Measurements from ENCODE around the gene CEP120.
"Not testable (repeated sequence)": the region's sequence is repeated elsewhere in the genome, so short reads cannot be mapped to it uniquely, and the experiment has no call there.

Gene CEP120

DNA sequence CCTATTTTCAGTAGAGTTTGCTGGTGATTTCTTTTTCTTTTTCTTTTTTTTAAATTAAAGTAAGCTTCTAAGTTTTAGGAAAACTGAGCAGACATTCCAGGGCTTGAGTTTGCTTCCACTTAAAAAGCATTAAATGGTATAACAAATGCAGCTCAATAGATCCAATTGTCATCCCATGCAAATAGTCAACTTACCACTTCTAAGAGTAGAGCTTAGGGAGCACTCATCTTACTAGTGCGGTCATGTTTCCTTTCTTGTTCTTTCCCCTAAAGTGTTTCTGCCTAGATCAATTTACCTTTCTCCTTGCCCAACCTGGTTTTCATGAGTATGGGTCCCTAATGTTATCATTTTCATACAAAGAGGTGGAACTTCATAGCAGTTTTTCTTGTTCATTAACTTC is 13.0 kb upstream of the CEP120 start:
- Histone ChIP-seq H3K27ac (ENCODE audit: low read depth, low read length) (no peak overlapping the region), H4K20me1 (ENCODE audit: low read depth, low read length) (no peaks in the 10 kb centered on the region), H3K9me2 (replicated peaks; ENCODE audit: insufficient read depth, low read length) (no peaks in the 10 kb centered on the region), H3K4me2 (ENCODE audit: low read depth, low read length, poor library complexity, severe bottlenecking) (no peak overlapping the region), H3K27me3 (ENCODE audit: low read length) (no peaks in the 10 kb centered on the region), H3K4me3 (ENCODE audit: insufficient read depth, low read length, poor library complexity, severe bottlenecking) (no peak overlapping the region), H3K9ac (ENCODE audit: low read length) (no peak overlapping the region), H3K36me3 (ENCODE audit: low read length) (no peaks in the 10 kb centered on the region), H3F3A (ENCODE audit: insufficient read depth) (no peaks in the 10 kb centered on the region), H2AFZ (ENCODE audit: low read depth, low read length, severe bottlenecking) (no peak overlapping the region), H3K79me2 (ENCODE audit: insufficient read depth, low read length) (no peaks in the 10 kb centered on the region), H3K9me3 (ENCODE audit: insufficient read depth, low read length) (no peaks in the 10 kb centered on the region)
- TF ChIP-seq EZH2phosphoT487 (conservative IDR thresholded peaks at IDR 0.05; ENCODE audit: low read length) = no peak
- TF ChIP-seq, protein P1, sequence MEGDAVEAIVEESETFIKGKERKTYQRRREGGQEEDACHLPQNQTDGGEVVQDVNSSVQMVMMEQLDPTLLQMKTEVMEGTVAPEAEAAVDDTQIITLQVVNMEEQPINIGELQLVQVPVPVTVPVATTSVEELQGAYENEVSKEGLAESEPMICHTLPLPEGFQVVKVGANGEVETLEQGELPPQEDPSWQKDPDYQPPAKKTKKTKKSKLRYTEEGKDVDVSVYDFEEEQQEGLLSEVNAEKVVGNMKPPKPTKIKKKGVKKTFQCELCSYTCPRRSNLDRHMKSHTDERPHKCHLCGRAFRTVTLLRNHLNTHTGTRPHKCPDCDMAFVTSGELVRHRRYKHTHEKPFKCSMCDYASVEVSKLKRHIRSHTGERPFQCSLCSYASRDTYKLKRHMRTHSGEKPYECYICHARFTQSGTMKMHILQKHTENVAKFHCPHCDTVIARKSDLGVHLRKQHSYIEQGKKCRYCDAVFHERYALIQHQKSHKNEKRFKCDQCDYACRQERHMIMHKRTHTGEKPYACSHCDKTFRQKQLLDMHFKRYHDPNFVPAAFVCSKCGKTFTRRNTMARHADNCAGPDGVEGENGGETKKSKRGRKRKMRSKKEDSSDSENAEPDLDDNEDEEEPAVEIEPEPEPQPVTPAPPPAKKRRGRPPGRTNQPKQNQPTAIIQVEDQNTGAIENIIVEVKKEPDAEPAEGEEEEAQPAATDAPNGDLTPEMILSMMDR (IDR thresholded peaks at IDR 0.05; ENCODE audit: insufficient read depth, low read length, poor library complexity, severe bottlenecking) = no peak

DNA sequence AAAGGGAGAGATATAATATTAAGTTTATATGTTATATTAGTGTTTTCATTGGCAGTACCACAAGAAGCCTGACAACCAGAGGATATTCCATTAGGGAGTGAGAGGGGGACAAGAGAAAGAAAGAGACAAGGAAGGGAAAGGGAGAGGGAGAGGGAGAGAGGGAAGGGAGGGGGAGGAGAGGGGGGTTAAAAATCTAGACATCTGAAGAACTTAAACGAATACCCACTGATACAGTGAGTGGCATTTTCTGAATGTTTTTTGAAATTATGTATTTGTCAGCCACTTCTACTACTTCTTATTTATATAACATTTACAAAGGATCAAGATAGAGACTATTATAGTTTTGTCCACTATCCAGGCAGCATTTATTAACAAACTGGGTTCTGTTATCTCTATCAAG is 11.6 kb upstream of the CEP120 start:
- TF ChIP-seq EZH2phosphoT487 (conservative IDR thresholded peaks at IDR 0.05; ENCODE audit: low read length) = no peak
- TF ChIP-seq, protein P1 (IDR thresholded peaks at IDR 0.05; ENCODE audit: insufficient read depth, low read length, poor library complexity, severe bottlenecking) = no peak

DNA sequence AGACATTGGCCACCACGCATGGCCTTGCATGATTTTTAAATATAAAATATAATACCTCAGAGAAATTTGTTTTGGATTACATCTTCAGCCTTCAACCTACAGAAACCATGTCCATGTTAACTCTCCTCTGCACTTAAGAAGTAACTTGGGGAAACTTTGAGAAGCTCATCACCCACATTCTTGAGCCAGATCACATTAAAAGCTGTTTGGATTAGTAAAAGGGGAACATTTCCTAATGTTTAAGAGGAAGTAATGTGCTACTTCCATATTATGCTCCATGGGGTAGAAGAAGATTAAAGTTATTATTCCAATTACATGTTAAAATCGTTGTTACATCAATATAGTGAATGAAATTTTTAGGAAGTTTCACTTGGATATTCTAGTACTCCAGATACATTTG is 10.4 kb upstream of the CEP120 start:
- Histone ChIP-seq H3K27ac (ENCODE audit: low read depth, low read length) (no peak overlapping the region), H3K9me2 (replicated peaks; ENCODE audit: insufficient read depth, low read length) (no peaks in the 10 kb centered on the region), H2AFZ (ENCODE audit: low read depth, low read length, severe bottlenecking) (no peak overlapping the region), H3F3A (ENCODE audit: insufficient read depth) (no peaks in the 10 kb centered on the region), H3K4me3 (ENCODE audit: insufficient read depth, low read length, poor library complexity, severe bottlenecking) (no peak overlapping the region), H3K36me3 (ENCODE audit: low read length) (no peaks in the 10 kb centered on the region), H3K4me2 (ENCODE audit: low read depth, low read length, poor library complexity, severe bottlenecking) (no peak overlapping the region), H3K27me3 (ENCODE audit: low read length) (no peaks in the 10 kb centered on the region), H4K20me1 (ENCODE audit: low read depth, low read length) (no peaks in the 10 kb centered on the region), H3K9ac (ENCODE audit: low read length) (no peak overlapping the region), H3K9me3 (ENCODE audit: insufficient read depth, low read length) (no peaks in the 10 kb centered on the region), H3K79me2 (ENCODE audit: insufficient read depth, low read length) (no peaks in the 10 kb centered on the region)
- TF ChIP-seq EZH2phosphoT487 (conservative IDR thresholded peaks at IDR 0.05; ENCODE audit: low read length) = no peak
- TF ChIP-seq, protein P1 (IDR thresholded peaks at IDR 0.05; ENCODE audit: insufficient read depth, low read length, poor library complexity, severe bottlenecking) = no peak

More for the DNA sequence above, 11.6 kb upstream of the CEP120 start:
- Histone ChIP-seq H3K27me3 (ENCODE audit: low read length) (no peaks in the 10 kb centered on the region), H3K79me2 (ENCODE audit: insufficient read depth, low read length) (no peaks in the 10 kb centered on the region), H3K9me3 (ENCODE audit: insufficient read depth, low read length) (no peaks in the 10 kb centered on the region), H3K4me3 (ENCODE audit: insufficient read depth, low read length, poor library complexity, severe bottlenecking) (no peak overlapping the region), H3K27ac (ENCODE audit: low read depth, low read length) (no peak overlapping the region), H2AFZ (ENCODE audit: low read depth, low read length, severe bottlenecking) (no peak overlapping the region), H3K9me2 (replicated peaks; ENCODE audit: insufficient read depth, low read length) (no peaks in the 10 kb centered on the region), H3K36me3 (ENCODE audit: low read length) (no peaks in the 10 kb centered on the region), H3K4me2 (ENCODE audit: low read depth, low read length, poor library complexity, severe bottlenecking) (no peak overlapping the region), H4K20me1 (ENCODE audit: low read depth, low read length) (no peaks in the 10 kb centered on the region), H3K9ac (ENCODE audit: low read length) (no peak overlapping the region), H3F3A (ENCODE audit: insufficient read depth) (no peaks in the 10 kb centered on the region)

DNA sequence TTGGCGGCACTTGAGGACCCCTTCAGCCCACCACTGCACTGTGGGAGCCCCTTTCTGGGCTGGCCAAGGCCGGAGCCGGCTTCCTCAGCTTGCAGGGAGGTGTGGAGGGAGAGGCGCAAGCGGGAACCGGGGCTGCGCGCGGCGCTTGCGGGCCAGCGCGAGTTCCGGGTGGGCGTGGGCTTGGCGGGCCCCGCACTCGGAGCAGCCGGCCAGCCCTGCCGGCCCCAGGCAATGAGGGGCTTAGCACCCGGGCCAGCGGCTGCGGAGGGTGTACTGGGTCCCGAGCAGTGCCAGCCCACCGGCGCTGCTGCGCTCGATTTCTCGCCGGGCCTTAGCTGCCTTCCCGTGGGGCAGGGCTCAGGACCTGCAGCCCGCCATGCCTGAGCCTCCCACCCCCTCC is 7.2 kb upstream of the CEP120 start:
- H3K79me2 ChIP-seq (ENCODE audit: insufficient read depth, low read length); H4K20me1 ChIP-seq (ENCODE audit: low read depth, low read length); H3K4me2 ChIP-seq (ENCODE audit: low read depth, low read length, poor library complexity, severe bottlenecking); H3K4me3 ChIP-seq (ENCODE audit: insufficient read depth, low read length, poor library complexity, severe bottlenecking); H3K36me3 ChIP-seq (ENCODE audit: low read length); H3K9me3 ChIP-seq (ENCODE audit: insufficient read depth, low read length); H3K9ac ChIP-seq (ENCODE audit: low read length); H3K9me2 ChIP-seq (replicated peaks; ENCODE audit: insufficient read depth, low read length); H2AFZ ChIP-seq (ENCODE audit: low read depth, low read length, severe bottlenecking); H3K27ac ChIP-seq (ENCODE audit: low read depth, low read length); H3K27me3 ChIP-seq (ENCODE audit: low read length); H3F3A ChIP-seq (ENCODE audit: insufficient read depth): not testable (repeated sequence)
